ENCODE measurements around the gene PHF24. TPM values are rescaled to one million over a fixed set of nuclear protein-coding genes. Genes with fewer than 3 reads are reported as not detected.

The PHF24 gene
- total RNA-seq, 1 experiment from 2014 or later = 0.07 TPM

DNA sequence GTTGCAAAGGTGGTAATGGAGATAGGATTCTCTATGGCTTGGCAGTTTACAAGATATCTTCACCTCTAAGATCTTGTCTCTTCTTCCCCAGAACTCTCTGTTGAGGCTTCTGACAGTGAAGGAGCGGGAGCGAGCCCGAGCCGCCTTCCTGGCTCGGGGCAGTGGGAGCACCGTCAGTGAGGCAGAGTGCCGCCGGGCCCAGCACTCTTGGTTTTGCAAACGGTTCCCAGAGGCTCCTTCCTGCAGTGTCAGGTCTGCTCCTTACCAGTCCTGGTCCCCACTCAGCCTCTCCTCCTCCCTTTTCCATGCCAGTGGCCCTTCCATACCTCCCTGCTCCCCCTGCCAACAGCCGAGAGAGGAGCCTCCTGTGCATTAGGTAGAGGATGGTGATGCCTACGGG is 18.9 kb downstream of the PHF24 start:
- no peak for DNase-seq (ENCODE audit: low read depth)
- in situ Hi-C loops (cut with HindIII; ENCODE audit: low pct_unique_long_range_greater_than_20kb, low sequenced_read_pairs) = no loop called here

DNA sequence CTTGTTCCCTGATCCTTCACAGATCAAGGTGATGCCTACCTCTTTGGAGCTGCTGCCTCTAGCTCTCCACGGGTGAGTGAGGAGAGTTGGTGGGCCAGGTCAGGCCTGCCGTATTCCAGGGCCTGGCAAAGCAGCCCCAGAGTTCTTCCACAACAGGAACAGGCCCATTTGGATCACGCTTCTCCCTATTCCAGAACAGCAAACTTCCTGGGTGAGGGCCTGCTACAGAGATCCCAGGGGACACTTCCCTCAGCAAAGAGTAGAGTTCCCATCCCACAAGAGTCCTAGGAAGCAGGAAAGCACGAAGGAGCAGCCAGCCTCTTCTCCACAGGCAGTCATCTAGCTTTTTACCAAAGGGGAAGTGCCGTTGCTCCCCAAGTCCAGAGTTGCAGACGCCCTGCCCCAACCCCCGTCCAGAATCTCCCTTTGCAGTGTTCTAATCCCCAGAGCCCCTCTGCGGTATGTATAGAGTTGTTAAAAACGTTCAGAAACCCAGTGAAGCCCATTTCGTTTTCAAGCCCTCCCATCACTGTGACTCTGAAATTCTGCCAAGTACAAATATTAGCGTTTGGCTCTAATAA is 22.2 kb downstream of the PHF24 start:
- DNase-seq (ENCODE audit: low read depth) = no peak
- in situ Hi-C loops (cut with HindIII; ENCODE audit: low pct_unique_long_range_greater_than_20kb, low sequenced_read_pairs) = no loop called here

DNA sequence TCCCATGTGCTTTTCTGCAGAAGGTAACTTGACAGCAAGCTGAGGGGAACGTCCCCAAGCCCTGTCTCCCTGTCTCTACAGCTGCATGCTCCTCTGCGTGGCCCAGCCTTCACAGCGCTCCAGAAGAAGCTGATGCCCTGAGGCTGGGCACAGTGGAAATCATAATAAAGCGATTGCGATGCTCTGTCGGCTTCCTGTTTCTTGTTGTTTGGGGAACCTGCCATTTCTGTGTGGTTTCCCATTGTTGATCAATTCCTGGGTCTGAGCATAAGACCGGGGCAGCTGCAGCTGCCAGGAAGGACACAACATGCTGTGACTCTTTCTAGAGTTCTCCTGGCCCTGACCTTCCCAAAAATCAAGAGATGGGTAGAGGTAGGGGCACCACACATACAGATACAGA is 24.3 kb downstream of the PHF24 start:
- DNase-seq (ENCODE audit: low read depth) = no peak
- in situ Hi-C loops (cut with HindIII; ENCODE audit: low pct_unique_long_range_greater_than_20kb, low sequenced_read_pairs) = no loop called here

DNA sequence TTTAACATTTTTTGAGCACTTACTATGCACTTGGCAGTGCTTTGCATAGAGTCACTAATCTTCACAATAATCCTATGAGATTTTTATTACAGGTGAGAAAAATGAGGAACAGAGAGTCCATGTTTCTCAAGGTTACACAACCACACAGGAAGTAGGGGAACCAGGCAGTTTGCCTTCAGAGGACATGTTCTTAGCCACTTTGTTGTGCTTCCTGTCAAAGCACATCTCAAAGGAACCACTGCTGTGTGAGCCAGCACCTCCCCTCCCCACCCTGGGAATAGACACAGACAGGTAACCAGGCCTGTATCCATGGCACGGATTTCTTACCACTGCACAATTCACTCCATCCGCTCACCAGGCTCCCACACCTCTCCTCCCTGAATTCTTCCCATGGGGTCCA is 25.1 kb downstream of the PHF24 start:
- in situ Hi-C loops (cut with HindIII; ENCODE audit: low pct_unique_long_range_greater_than_20kb, low sequenced_read_pairs) = no loop called here
- no peak for DNase-seq (ENCODE audit: low read depth)

- in situ Hi-C loops (cut with HindIII; ENCODE audit: low pct_unique_long_range_greater_than_20kb, low sequenced_read_pairs) = no loop called here
- peak; percentile 17 for DNase-seq (ENCODE audit: low read depth)
Measured at GRCh38 chr9:34984049-34984448, 26.0 kb downstream of the PHF24 start.

DNA sequence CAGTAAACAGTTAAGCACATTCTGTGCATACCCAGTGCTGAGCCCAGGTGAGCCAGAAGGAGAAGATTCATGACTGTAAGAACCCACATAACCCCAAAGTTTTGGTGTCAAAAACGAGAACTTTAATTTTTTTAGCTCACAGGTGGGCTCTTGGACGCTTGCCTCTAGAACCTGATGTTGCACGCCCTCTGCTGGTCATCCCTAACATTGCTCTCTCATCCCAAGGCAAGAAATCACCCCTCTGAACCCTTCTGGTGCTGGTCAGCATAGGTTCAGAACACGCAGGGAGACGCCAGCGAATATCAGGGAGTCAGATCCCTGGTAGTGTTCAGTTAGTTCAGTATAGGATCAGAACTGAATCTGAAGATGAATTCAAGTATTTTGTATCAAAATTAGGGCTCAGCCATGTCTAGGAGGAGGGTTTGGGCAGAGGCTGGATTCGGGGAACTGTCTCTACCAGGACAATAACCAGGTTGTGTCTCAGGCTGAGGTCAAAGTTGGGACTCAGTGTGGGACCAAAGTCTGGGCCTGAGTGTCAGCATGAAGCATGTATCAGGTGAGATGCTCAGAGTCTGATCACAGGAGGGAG is 27.3 kb downstream of the PHF24 start:
- in situ Hi-C loops (cut with HindIII; ENCODE audit: low pct_unique_long_range_greater_than_20kb, low sequenced_read_pairs) = no loop called here
- DNase-seq (ENCODE audit: low read depth) = peak; percentile 41

DNA sequence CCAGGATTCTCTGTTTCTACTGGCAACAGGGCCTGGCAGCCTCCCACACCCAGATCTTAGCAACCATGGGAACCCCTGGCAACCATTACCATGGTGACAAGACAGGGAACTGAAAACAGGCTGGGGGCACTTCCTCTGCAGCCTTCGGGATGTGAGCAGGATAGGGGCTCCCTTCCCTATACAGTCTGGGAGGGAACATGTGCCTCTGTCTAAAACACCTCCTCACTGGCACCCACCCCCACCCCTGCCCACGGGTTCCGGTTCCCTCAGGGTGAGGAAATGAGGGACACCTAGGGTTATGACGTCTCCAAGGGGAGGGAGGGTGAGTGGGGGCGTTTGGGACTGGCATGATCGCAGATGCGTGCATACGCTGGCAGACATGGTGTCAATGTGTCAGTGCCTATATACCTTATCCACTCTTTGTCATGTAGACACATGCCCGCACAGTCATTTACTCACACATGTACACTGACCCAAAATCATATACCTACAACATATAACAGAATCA is 28.5 kb downstream of the PHF24 start:
- DNase-seq (ENCODE audit: low read depth) = no peak
- in situ Hi-C loops (cut with HindIII; ENCODE audit: low pct_unique_long_range_greater_than_20kb, low sequenced_read_pairs) = no loop called here

GRCh38 chr9:34987160-34987901 is 29.2 kb downstream of the PHF24 start:
- DNase-seq (ENCODE audit: low read depth) = no peak
- in situ Hi-C loops (cut with HindIII; ENCODE audit: low pct_unique_long_range_greater_than_20kb, low sequenced_read_pairs) = no loop called here

DNA sequence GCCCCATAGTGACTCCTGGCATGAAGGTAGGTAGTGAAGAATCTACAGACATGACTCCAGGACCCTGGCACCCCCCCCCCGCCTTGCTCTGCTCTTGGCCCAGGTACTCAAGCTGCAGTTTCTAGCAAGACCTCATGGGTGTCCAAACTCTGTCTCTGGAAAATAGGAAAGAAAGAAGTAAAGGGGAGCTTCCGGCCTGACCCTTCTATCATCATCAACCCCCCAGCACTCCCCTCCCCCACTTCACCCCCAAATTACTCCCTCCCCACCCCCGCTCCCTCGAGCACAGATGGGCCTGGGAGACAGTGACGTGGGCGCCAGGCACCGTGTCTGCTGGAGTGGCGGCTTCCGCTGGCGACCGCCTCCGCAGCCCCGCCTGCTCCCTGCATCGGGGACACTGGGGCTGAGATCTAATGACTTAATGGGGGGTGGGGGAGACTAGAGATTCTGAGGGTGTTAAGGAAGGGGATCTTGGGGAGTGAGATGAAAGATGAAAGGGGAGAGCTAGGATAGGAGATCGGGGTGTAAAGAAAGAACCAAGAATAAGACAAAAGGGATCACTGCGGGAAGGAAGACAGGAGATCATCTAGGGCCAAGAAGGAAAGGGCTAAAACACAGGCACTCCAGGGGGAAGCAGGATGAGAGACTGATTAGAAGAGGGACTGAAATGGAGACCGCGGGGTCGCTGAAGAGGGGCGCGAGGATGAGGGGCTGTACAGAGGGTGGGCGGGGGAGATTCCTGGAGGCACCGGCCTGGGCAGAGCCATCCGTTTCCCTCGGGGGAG is 30.3 kb downstream of the PHF24 start:
- in situ Hi-C loops (cut with HindIII; ENCODE audit: low pct_unique_long_range_greater_than_20kb, low sequenced_read_pairs) = no loop called here
- no peak for DNase-seq (ENCODE audit: low read depth)

GRCh38 chr9:34989003-34989945 is 31.2 kb downstream of the PHF24 start, which contains the start of gene DNAJB5:
Gene DNAJB5 (plus strand): TSS chr9:34989745. CDS start chr9:34990631, 886 bp downstream.
- in situ Hi-C loops (cut with HindIII; ENCODE audit: low pct_unique_long_range_greater_than_20kb, low sequenced_read_pairs) = no loop called here
- DNase-seq (ENCODE audit: low read depth) = peak; percentile 97

DNA sequence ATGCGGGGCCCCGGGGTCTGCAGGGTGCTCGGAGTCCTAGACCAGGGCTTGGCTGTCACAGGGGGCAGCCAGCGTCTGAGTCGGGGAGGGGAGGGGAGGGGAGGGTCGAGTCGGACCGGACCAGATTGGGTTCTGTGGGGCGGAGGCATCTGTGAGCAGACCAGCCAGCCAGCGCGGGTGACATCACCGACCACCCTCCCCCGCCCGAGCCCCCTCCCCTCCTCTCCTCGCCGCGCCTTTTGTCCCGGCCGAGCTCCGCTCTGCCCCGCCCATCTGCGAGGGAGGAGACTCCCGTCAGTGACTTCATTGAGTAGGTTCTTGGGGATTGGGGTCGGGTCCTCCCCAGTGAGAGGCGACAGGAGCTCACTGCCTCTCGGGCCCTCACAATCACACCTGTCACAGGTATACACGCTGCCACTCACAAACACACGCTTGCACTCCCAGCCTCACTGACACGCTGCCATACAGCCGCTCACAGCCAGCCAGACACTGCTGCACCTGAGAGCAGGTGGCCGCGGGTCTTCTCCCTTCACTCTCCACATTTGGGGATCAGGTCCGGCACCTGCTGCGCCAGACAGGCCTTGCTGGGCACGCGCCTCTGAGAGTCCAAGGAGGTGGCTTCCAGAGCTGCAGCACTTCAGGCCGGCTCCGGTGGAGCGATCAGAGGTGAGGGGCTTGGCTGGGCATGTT is 32.0 kb downstream of the PHF24 start:
- in situ Hi-C loops (cut with HindIII; ENCODE audit: low pct_unique_long_range_greater_than_20kb, low sequenced_read_pairs) = no loop called here
- no peak for DNase-seq (ENCODE audit: low read depth)

DNA sequence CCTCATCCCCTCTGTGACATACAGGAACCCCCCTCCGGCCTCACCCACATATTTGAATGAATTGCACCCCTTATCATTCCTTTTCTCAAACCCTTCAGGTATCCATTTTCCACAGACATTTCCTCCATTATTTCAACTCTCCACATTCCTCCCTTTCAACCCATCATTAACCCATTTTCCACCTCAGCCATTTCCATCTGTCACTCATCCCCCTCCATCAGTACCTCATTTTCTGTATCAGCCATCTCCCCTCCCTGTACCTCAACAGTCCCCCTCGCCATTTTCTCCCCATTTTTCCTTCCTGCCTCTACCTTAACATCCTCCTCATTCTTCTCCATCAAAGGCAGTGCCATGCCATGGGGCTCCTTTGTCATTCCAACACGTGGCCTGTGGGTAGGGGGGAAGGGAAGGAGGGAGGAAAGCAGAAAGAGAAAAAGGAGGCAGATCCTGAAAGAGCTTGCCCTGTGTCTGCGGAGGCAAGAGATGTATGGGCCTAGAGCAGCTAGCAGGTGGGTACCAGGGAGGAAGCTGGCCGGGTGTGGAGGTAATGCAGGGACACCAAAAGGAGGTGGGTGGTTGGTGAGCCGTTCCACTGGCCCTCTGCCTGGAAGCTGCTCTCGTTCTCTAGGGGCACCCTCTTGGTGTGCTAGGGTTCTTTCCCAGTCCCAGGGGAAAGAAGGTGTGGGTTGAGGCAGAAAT is 33.0 kb downstream of the PHF24 start:
- in situ Hi-C loops (cut with HindIII; ENCODE audit: low pct_unique_long_range_greater_than_20kb, low sequenced_read_pairs) = no loop called here
- no peak for DNase-seq (ENCODE audit: low read depth)

DNA sequence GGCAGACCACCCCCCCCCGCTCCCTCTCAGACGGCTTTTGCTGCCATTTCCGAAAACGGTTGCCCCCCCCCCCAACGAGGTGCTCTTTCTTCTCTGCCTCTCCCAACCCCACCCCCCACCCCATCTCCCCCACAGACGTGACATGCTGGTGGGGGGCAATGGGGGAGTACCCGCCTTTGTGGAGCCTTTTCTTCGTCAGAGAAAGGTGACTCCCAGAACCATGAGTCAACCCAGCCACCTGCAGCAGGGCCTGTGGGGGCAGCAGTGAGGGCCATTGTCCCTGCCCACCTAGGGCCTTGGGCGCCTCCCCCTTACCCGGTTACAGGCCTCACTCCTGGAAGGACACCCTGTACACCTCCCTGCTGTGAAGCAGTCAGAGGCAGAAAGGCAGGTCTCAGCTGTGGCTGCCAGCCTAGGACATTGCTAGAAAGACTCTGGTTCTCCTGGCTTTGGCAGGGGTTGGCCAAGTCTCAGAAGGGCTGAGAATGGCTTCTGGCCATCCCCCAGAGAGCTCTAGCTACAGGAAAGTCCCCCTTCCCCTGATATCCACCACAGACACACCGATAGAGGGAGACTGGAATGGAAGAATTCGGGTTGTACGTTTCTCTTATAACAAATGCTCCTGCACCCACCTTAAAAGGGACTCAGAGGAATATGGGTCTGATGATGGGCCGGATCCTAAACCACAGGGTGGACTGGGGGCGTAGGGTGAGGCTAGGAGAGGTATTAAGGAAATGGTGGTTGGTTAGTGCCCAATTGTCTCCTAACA is 33.7 kb downstream of the PHF24 start:
- no peak for DNase-seq (ENCODE audit: low read depth)
- in situ Hi-C loops (cut with HindIII; ENCODE audit: low pct_unique_long_range_greater_than_20kb, low sequenced_read_pairs) = no loop called here

GRCh38 chr9:34992376-34992951 is 34.4 kb downstream of the PHF24 start:
- in situ Hi-C loops (cut with HindIII; ENCODE audit: low pct_unique_long_range_greater_than_20kb, low sequenced_read_pairs) = no loop called here

DNA sequence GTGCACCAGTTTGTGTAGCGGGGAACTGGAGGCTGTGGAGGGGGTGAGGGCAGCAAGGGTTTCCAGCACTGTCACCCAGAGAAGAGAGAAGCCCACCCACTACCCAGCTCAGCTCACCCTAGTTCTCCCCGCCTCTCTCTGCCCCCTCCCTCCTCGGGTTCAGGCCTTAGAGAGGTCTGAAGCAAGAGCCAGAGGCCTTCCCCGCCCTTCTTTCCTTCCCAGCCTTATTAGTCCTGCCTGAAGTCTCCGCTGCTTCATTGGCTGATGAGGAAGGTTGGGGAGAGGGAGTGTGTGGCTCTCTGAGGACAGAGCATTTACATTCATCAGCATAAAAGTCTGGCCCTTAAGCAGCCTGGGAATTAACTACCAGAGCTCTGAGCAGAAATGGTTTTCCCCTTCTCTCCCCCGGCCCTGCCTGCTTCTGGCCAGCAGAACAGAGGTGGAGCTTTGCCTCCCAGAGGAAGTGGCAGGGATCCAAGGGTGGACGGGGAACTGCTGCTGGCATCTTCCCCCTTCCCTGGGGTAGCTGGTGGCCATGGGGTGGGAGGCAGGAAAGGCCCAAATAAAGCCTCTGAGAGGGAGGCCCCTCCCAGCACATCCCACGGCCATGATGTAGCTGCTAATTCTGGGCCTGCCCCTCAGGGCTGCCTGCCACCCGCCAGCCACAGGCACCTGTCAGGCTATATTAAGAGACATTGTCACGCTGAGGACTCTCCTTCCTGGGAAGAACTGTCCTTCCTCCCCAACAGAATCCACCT is 35.6 kb downstream of the PHF24 start:
- no peak for DNase-seq (ENCODE audit: low read depth)
- in situ Hi-C loops (cut with HindIII; ENCODE audit: low pct_unique_long_range_greater_than_20kb, low sequenced_read_pairs) = no loop called here

More at GRCh38 chr9:34992376-34992951, 34.4 kb downstream of the PHF24 start:
- peak; percentile 51 for DNase-seq (ENCODE audit: low read depth)
